Measurements from ENCODE around the gene RNGTT.

- TF ChIP-seq TAF1 (IDR thresholded peaks at IDR 0.05; ENCODE audit: borderline replicate concordance, insufficient read depth, low read length) (no peak), SIN3A (IDR thresholded peaks at IDR 0.05; ENCODE audit: borderline replicate concordance, insufficient read depth, low read length) (no peak), REST (IDR thresholded peaks at IDR 0.05; ENCODE audit: insufficient read depth in 1 of 2, low read depth in 2 of 2, low read length in 2 of 2) (no peak)
Measured at GRCh38 chr6:89007209-89008000, 44.0 kb upstream of the RNGTT start.
